Activated T-helper 1 cell treated with Interleukin-2 at 50 U/mL for 16 hours (primary cell): ENCODE data around the gene ALG9.

Source experiments
- DNase-seq: peaks from one replicate; pipeline ENCODE4 v3.0.0-alpha.2; 2020; ENCODE audit warnings: low read depth

Gene ALG9

GRCh38 chr11:111835665-111836064 is 35.7 kb downstream of the ALG9 start:
- no peak for DNase-seq

DNA sequence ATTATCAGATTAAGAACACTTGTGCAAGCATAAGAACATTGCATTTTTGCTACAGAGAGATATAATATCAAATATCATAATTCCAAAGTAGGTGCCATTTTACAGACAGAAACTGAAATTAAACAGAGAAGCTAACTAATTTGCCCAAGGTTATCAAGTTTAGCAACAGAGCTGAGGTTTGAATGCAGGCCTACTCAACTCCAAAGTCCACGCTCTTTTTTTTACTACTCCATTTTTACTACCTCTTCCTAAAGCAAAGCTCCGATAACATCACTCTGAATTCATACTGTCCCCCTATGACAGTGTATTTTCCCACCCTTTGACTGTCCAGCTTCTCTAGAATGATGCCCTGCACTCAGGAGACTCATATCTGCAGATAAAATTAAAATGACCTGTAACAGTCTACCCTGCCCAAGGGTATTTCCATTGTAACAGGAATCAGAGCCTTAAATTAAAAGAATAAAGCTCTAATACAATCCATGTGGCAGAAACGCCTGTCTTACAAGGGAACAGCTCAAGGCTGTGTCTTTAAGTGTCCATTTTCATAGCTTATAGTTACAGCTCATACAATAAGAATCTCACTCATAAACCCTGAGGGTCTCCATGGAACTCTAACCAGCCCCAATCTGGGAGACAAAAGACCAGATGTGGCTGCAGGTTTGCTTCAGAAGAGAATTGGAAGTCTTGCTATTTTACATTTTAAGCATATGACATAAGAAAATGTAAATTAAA is 36.8 kb downstream of the ALG9 start:
- DNase-seq = no peak

DNA sequence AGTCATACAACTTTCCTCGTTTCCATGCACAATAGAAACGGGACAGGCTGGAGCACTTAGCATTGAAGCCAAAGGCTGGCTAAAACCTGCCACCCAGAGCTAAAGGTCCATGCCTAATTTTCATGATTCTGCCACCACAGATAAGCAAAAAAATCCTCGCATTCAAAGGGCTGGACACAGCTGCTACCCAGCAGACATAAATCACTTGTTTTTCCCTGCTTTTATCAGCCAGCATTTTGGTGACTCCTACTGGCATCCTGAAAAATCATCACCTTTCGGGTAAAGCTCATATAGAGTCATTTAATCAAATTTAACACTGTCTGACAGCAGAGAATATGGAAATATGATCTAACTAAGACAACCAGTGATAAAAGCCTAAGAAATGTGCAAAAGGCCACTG is 37.9 kb downstream of the ALG9 start:
- no peak for DNase-seq

- no peak for DNase-seq
These were observed 42.0 kb downstream of the ALG9 start for GRCh38 chr11:111829185-111829968.

- DNase-seq = no peak
These were observed 44.9 kb downstream of the ALG9 start for GRCh38 chr11:111826322-111826950.

GRCh38 chr11:111823629-111824028 is 47.8 kb downstream of the ALG9 start:
- no peak for DNase-seq

- DNase-seq = no peak
These were observed 48.2 kb downstream of the ALG9 start for GRCh38 chr11:111823131-111823530.

- no peak for DNase-seq
These were observed 51.5 kb downstream of the ALG9 start for GRCh38 chr11:111819829-111820237.

DNA sequence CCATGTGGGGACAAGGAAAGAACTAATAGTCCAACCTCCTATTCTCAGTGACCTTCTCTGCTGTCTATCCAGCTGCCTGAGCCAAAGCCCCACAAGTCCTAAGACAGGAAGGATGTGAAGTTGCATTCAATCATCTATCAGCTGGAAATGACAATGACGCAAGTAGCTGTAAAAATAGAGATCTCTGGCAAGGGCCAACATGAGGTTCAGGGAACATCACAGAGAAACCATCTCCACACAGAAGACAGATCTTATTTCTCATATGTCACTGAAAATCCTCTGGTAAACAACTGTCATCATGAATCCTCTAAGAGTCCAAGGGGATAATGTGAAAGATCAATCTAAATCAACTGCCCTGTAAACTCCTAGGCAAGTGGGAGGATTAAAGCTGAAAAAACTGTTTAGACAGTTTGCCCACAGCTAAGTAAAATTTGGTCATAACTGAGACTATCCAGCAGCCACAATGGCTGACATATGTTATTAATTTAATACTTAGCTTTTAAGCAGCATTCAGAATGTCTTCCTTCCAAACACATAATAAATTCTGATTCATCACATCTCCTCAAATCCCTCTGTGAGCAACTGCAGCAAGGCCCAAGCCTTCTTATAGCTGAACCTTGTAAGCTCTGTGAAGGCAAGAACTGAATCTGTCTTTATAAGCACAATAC is 52.1 kb downstream of the ALG9 start:
- no peak for DNase-seq

DNA sequence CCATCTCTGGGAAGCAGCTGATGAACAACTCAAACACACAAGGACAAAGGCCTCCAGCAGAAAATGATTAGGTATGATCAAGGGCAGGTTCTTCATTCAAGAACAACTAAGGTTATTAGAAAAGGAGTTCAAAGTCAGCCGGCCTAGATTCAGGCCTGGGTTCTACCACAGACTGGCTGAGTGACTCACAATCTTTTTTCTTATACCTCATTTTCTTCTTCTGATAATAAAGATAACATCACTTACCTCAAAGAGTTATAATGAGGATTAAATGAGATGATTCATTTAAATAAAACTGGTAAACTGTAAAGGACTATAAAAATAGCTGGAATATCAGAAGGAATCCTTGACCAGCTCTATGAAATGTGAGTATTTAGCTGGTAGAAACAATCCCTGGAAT is 55.9 kb downstream of the ALG9 start:
- no peak for DNase-seq

- DNase-seq = no peak
These were observed 56.6 kb downstream of the ALG9 start for GRCh38 chr11:111814557-111815320.

DNA sequence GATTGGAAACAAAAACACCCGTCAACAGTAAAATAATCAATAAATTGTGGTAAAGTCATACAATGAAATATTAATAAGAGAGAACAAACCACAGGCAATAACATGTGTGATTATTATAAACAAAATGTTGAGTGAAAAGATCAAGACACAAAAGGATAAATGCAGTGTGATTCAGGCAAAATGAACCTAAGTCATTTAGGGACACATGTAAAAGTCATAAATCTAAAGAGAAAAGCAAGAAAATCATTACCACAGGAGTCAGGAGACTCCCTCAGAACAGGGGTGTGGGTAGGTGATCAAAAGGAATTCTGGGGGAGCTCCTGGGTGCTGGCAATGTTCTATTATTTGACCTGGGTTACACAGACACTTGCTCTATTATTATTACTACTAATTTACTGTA is 57.3 kb downstream of the ALG9 start:
- no peak for DNase-seq

DNA sequence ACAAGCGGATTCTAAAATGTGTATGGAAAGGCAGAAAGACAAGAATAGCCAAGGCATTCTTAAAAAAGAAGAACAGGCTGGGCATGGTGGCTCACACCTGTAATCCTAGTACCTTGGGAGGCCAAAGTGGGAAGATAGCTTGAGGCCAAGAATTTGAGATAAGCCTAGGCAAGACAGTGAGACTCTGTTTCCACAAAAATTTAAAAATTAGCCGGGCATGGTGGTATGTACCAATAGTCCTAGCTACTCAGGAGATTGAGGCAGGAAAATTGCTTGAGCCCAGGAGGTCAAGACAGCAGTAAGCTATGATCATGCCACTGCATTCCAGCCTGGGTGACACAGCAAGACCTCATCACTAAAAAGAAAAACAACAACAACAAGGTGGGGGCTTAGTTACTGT is 59.2 kb downstream of the ALG9 start:
- DNase-seq = no peak

DNA sequence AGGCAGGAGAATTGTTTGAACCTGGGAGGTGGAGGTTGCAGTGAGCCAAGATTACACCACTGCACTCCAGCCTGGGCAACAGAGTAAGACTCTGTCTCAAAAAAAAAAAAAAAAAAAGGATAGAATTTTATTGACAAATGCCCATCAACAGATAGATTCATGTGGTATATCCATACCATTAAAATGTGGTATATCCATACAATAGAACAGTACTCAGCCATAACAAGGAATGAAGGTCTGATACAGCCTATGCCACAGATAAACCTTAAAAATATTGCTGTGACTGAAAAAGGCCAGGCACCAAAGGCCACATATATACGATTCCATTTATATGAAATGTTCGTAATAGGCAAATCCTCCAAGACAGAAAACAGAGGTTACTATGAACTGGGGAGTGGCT is 59.9 kb downstream of the ALG9 start:
- no peak for DNase-seq

DNA sequence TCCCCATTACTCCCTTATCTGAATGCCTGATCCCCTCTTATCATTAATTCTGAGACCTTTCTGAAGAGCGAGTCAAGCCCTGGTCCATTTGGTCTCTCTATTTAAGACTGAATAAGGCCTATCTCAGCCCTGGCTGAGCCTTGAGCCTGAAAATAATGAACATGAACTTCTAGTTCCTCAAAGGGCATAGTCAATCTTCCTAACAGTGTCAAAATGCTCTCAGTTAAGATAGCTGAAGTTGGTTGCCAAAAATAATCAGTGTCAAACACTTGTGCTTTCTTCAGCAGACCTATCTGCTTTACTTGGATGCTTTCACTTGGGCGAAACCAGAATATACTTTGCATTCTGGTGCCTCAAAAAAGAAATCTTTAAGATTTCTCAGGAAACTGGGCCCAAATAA is 62.5 kb downstream of the ALG9 start:
- no peak for DNase-seq

- DNase-seq = no peak
These were observed 63.3 kb downstream of the ALG9 start for GRCh38 chr11:111808063-111808588.

- DNase-seq = no peak
These were observed 64.3 kb downstream of the ALG9 start for GRCh38 chr11:111807076-111807475.

DNA sequence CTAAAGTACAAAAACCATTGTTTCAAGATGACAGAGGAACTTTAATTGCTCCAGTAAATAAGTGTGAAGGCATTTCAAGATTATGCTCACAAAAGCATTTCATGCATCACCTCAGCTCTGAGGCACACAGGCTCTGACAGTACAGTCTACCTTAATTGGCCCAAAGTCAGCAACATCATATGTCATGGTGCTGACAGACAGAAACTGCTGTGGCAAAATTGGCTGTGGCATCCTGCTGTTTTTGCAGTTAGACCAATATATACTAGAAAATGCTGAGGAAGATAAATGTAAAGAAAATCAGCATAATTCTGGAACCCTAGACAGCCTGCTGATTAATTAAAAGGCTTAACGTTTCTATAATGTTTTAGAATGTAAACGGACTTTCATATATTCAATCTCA is 70.2 kb downstream of the ALG9 start:
- DNase-seq = no peak

DNA sequence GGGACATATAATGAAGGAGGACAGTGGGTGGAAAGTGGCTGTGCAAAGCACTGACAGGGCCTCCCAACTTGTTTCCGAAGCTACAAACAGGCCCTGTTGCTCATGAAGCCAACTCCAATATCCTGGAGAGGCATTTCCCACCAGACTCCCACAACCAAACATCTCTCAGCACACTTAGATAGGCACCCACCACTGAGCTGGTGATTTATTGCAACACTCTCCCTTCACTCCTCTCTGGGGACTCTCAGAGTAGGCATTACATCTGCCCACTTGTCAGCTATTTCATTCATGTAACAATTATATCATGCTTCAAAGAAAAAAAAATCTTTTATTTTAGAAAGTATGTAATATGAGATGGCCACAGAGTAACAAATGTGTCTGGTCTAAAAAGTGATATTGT is 73.1 kb downstream of the ALG9 start:
- DNase-seq = no peak

GRCh38 chr11:111797145-111797581 is 74.2 kb downstream of the ALG9 start:
- DNase-seq = no peak

DNA sequence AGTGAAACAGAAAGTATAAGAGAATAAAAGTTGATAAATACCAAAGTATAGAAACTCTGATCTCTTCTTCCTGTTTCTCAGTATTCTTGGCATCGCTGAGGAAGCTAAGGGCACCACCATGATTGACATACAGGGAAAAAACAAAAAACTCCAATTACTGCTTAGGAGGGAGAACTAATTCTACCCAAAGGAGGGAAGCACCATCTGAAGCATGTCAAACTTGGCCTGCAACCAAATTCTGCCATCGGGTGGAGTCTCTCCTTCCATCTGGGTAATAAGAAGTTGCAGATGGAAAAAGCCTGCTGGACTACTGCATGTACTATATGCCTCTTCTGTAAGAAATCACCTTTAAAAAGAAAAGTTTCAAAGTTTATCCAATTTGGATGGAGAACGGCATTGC is 74.7 kb downstream of the ALG9 start:
- DNase-seq = no peak
